DLD1 (cell line): ENCODE data around the gene SLC25A25.
"Not testable (repeated sequence)": the region's sequence is repeated elsewhere in the genome, so short reads cannot be mapped to it uniquely, and the experiment has no call there.

ENCODE experiments used
- in situ Hi-C: cut with HindIII; loops from 2 replicates; pipeline ENCODE4 v1.10.0; 2017; ENCODE audit warnings: low sequenced_read_pairs

SLC25A25 gene

GRCh38 chr9:128067645-128068385, at the start of gene SLC25A25:
Gene SLC25A25, plus strand, starts transcription at chr9:128068232. Its CDS starts 88 bp downstream, at chr9:128068320.
- in situ Hi-C loops = no loop called here

GRCh38 chr9:128020692-128021091, 47.3 kb upstream of the SLC25A25 start:
- in situ Hi-C loops = no loop called here

GRCh38 chr9:128021098-128021497, 46.9 kb upstream of the SLC25A25 start:
- in situ Hi-C loops = no loop called here

GRCh38 chr9:128022886-128023285, 45.1 kb upstream of the SLC25A25 start:
- in situ Hi-C loops = no loop called here

- in situ Hi-C loops = not testable (repeated sequence)
These were observed 44.4 kb upstream of the SLC25A25 start for GRCh38 chr9:128023671-128024070.

GRCh38 chr9:128024761-128025308, 43.2 kb upstream of the SLC25A25 start:
- in situ Hi-C loops = no loop called here

- in situ Hi-C loops = no loop called here
These were observed 42.3 kb upstream of the SLC25A25 start for GRCh38 chr9:128025736-128026135.

GRCh38 chr9:128026255-128026772, 41.7 kb upstream of the SLC25A25 start:
- in situ Hi-C loops = no loop called here

- in situ Hi-C loops = no loop called here
These were observed 41.1 kb upstream of the SLC25A25 start for GRCh38 chr9:128026773-128027541.

GRCh38 chr9:128027705-128028104, 40.3 kb upstream of the SLC25A25 start:
- in situ Hi-C loops = no loop called here

- in situ Hi-C loops = no loop called here
These were observed 34.4 kb upstream of the SLC25A25 start for GRCh38 chr9:128033609-128034008.

- in situ Hi-C loops = no loop called here
These were observed 33.0 kb upstream of the SLC25A25 start for GRCh38 chr9:128034821-128035652.

- in situ Hi-C loops = not testable (repeated sequence)
These were observed 31.5 kb upstream of the SLC25A25 start for GRCh38 chr9:128036522-128036921.

GRCh38 chr9:128040783-128041182, 27.2 kb upstream of the SLC25A25 start:
- in situ Hi-C loops = not testable (repeated sequence)

- in situ Hi-C loops = no loop called here
These were observed 26.0 kb upstream of the SLC25A25 start for GRCh38 chr9:128042043-128042442.

- in situ Hi-C loops = no loop called here
These were observed 24.6 kb upstream of the SLC25A25 start for GRCh38 chr9:128043467-128043868.

- in situ Hi-C loops = not testable (repeated sequence)
These were observed 22.6 kb upstream of the SLC25A25 start for GRCh38 chr9:128045409-128045808.

- in situ Hi-C loops = no loop called here
These were observed 22.2 kb upstream of the SLC25A25 start for GRCh38 chr9:128045831-128046230.

- in situ Hi-C loops = no loop called here
These were observed 20.8 kb upstream of the SLC25A25 start for GRCh38 chr9:128047231-128047630.

- in situ Hi-C loops = no loop called here
These were observed 19.4 kb upstream of the SLC25A25 start for GRCh38 chr9:128048663-128049062.

GRCh38 chr9:128049843-128050242, 18.2 kb upstream of the SLC25A25 start:
- in situ Hi-C loops = no loop called here
